MM.1S (cell line): Measurements from ENCODE around the gene CTCFL.

Experiments used
- DNase-seq: peaks from one replicate; pipeline ENCODE4 v3.0.0-alpha.2; 2015
- H2AFZ ChIP-seq: fragments of 300-600 bp; sonication (generic); 2 replicates; pipeline ENCODE4 v1.6.0; 2016; ENCODE audit warnings: antibody characterized with exemption, low read length
- H3F3A ChIP-seq: fragments of 300-600 bp; sonication (generic); 2 replicates; pipeline ENCODE4 v1.6.1; 2016; ENCODE audit warnings: mild to moderate bottlenecking, antibody characterized with exemption, low read length, moderate library complexity, mixed read lengths; ENCODE audit not compliant: insufficient read depth
- H3K27ac ChIP-seq: fragments of 300-600 bp; sonication (generic); 2 replicates; pipeline ENCODE4 v1.5.1; 2016; ENCODE audit warnings: mild to moderate bottlenecking, low read length
- H3K27me3 ChIP-seq: fragments of 300-600 bp; sonication (generic); replicated peaks from 2 replicates; pipeline ENCODE4 v1.6.0; 2016; ENCODE audit warnings: low read length; ENCODE audit not compliant: insufficient read depth
- H3K36me3 ChIP-seq: fragments of 300-600 bp; sonication (generic); replicated peaks from 2 replicates; pipeline ENCODE4 v1.6.1; 2016; ENCODE audit warnings: mild to moderate bottlenecking, low read length, mixed read lengths; ENCODE audit not compliant: insufficient read depth
- H3K4me1 ChIP-seq: fragments of 300-600 bp; sonication (generic); 2 replicates; pipeline ENCODE4 v1.6.1; 2016; ENCODE audit warnings: low read length, mixed read lengths
- H3K4me2 ChIP-seq: fragments of 300-600 bp; sonication (generic); 2 replicates; pipeline ENCODE4 v1.6.0; 2016; ENCODE audit warnings: low read depth, low read length
- H3K4me3 ChIP-seq: fragments of 300-600 bp; sonication (generic); 2 replicates; pipeline ENCODE4 v1.5.1; 2016; ENCODE audit warnings: low read length, mixed read lengths
- H3K79me2 ChIP-seq: fragments of 300-600 bp; sonication (generic); 2 replicates; pipeline ENCODE4 v1.6.1; 2016; ENCODE audit warnings: mixed run types, low read length, mixed read lengths
- H3K9ac ChIP-seq: fragments of 300-600 bp; sonication (generic); 2 replicates; pipeline ENCODE4 v1.6.1; 2016; ENCODE audit warnings: low read length, mixed read lengths
- H3K9me2 ChIP-seq: fragments of 300-600 bp; sonication (generic); replicated peaks from 2 replicates; pipeline ENCODE4 v1.6.1; 2016; ENCODE audit warnings: mild to moderate bottlenecking, low read length, mixed read lengths; ENCODE audit not compliant: insufficient read depth
- H3K9me3 ChIP-seq: fragments of 300-600 bp; sonication (generic); replicated peaks from 2 replicates; pipeline ENCODE4 v1.6.1; 2016; ENCODE audit warnings: mild to moderate bottlenecking, low read length, mixed read lengths; ENCODE audit not compliant: insufficient read depth
- H4K20me1 ChIP-seq: fragments of 300-600 bp; sonication (generic); 2 replicates; pipeline ENCODE4 v1.6.1; 2016; ENCODE audit warnings: mild to moderate bottlenecking, low read length, moderate library complexity, mixed read lengths; ENCODE audit not compliant: insufficient read depth
- CTCF ChIP-seq: fragments of 300-600 bp; sonication (generic); IDR thresholded peaks from 2 replicates; pipeline ENCODE4 v1.5.1; 2016; ENCODE audit warnings: antibody characterized with exemption, low read length, mixed read lengths
- EZH2 ChIP-seq: fragments of 300-600 bp; sonication (generic); optimal IDR thresholded peaks from 2 replicates; pipeline ENCODE3; 2017; ENCODE audit warnings: low read depth, mild to moderate bottlenecking, antibody characterized with exemption, low read length, mixed read lengths
- EZH2phosphoT487 ChIP-seq: fragments of 300-600 bp; sonication (generic); IDR thresholded peaks from 2 replicates; pipeline ENCODE4 v1.6.1; 2018; ENCODE audit warnings: antibody characterized with exemption, low read length

The CTCFL gene

GRCh38 chr20:57528148-57528547, 3.2 kb upstream of the CTCFL start:
- no peak overlapping the region for H3K4me2 ChIP-seq
- no peak overlapping the region for H3K4me3 ChIP-seq
- H3F3A ChIP-seq = no peaks in the 10 kb centered on the region
- no peak overlapping the region for H3K27ac ChIP-seq
- H3K27me3 ChIP-seq = peaks cover 15% of the 10 kb centered on the region; the same call in 1 of the 2 replicates
- H4K20me1 ChIP-seq = no peaks in the 10 kb centered on the region
- H2AFZ ChIP-seq = no peak overlapping the region
- DNase-seq = no peak
- no peaks in the 10 kb centered on the region for H3K36me3 ChIP-seq
- H3K9me3 ChIP-seq = no peaks in the 10 kb centered on the region
- 0 out of 2 replicates have a peak, but pooled peaks cover under 1% of the 10 kb centered on the region for H3K4me1 ChIP-seq
- H3K9ac ChIP-seq = no peak overlapping the region
- H3K9me2 ChIP-seq = no peaks in the 10 kb centered on the region
- TF ChIP-seq EZH2phosphoT487 (no peak), CTCF (no peak)
- H3K79me2 ChIP-seq = no peaks in the 10 kb centered on the region

GRCh38 chr20:57527728-57528127, 2.8 kb upstream of the CTCFL start:
- no peaks in the 10 kb centered on the region for H3K36me3 ChIP-seq
- no peaks in the 10 kb centered on the region for H3K9me2 ChIP-seq
- peaks cover 15% of the 10 kb centered on the region; the same call in 1 of the 2 replicates for H3K27me3 ChIP-seq
- no peaks in the 10 kb centered on the region for H3F3A ChIP-seq
- 0 out of 2 replicates have a peak, but pooled peaks cover 3% of the 10 kb centered on the region for H3K4me1 ChIP-seq
- H3K27ac ChIP-seq = no peak overlapping the region
- no peak overlapping the region for H3K4me3 ChIP-seq
- no peaks in the 10 kb centered on the region for H4K20me1 ChIP-seq
- H3K9me3 ChIP-seq = no peaks in the 10 kb centered on the region
- DNase-seq = no peak
- no peak overlapping the region for H3K4me2 ChIP-seq
- no peaks in the 10 kb centered on the region for H3K79me2 ChIP-seq
- no peak overlapping the region for H2AFZ ChIP-seq
- TF ChIP-seq CTCF (no peak), EZH2 (no peak), EZH2phosphoT487 (no peak)
- no peak overlapping the region for H3K9ac ChIP-seq

GRCh38 chr20:57526885-57527460, 2.0 kb upstream of the CTCFL start:
- Histone ChIP-seq H3K9me3 (no peaks in the 10 kb centered on the region), H3K27ac (no peak overlapping the region), H4K20me1 (no peaks in the 10 kb centered on the region), H3K4me3 (no peak overlapping the region), H3K79me2 (no peaks in the 10 kb centered on the region), H3K4me2 (no peak overlapping the region), H2AFZ (no peak overlapping the region), H3K4me1 (0 out of 2 replicates have a peak, but pooled peaks cover 3% of the 10 kb centered on the region), H3K9me2 (no peaks in the 10 kb centered on the region), H3F3A (no peaks in the 10 kb centered on the region), H3K36me3 (no peaks in the 10 kb centered on the region), H3K27me3 (peaks cover 15% of the 10 kb centered on the region; the same call in 1 of the 2 replicates), H3K9ac (no peak overlapping the region)
- TF ChIP-seq CTCF = no peak
- no peak for TF ChIP-seq EZH2phosphoT487
- TF ChIP-seq EZH2 = no peak
- no peak for DNase-seq
